ENCODE data around the gene RAB9A.

The RAB9A gene

GRCh38 chrX:13752141-13752540 lies 63.2 kb downstream of the RAB9A start:
- no peak for DNase-seq

GRCh38 chrX:13752646-13753045 lies 63.7 kb downstream of the RAB9A start:
- DNase-seq = no peak

- no peak for DNase-seq
Observed at GRCh38 chrX:13754765-13755164, 65.8 kb downstream of the RAB9A start.

- DNase-seq = no peak
Observed at GRCh38 chrX:13755254-13755653, 66.3 kb downstream of the RAB9A start.

GRCh38 chrX:13756381-13756780 lies 67.5 kb downstream of the RAB9A start:
- no peak for DNase-seq

- no peak for DNase-seq
Observed at GRCh38 chrX:13759152-13759718, 70.3 kb downstream of the RAB9A start.
